Glomerular visceral epithelial cell (primary cell): ENCODE measurements around the gene TMEM51.

ENCODE experiments used
- DNase-seq: peaks from one replicate; pipeline ENCODE4 v3.0.0-alpha.2; 2016; ENCODE audit errors: extremely low spot score

Gene TMEM51

DNA sequence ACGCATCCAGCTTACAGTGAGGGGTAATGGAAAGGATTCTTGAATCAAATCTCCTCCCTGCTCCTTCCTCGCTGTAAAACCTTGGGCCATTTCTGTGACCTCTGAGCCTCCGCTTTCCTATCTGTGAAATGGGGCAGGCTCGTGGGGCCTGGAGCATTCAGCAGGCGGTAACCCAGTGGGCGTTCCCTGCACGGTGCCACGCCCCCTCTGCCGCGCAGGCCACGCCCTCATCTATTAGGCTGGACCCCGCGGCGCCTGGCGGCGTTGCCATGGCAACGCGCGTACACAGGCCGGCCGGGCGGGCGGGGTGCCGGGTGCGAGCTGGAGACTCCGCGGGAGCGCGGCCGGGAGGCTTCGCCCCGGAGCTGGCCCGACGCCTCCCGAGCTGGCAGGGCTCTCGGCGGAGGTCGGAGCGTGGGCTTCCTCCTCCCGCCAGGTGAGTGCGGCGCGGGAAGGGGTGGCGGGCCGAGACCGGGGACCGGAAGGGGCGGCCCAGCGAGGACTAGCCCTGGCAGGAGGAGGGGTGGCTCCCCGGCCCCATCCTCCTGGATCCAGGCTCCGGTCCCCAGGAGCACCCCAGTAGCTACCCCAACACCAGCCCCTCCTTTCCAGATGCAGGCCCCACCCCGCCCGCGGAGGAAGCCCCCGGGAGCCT lies 93.5 kb downstream of the TMEM51 start, which contains the start of gene FHAD1:
FHAD1 (plus strand) TSS at position 264 of the 655 bp plus-strand sequence. CDS start 4,562 bp downstream, outside the sequence.
- peak; percentile 85 for DNase-seq

DNA sequence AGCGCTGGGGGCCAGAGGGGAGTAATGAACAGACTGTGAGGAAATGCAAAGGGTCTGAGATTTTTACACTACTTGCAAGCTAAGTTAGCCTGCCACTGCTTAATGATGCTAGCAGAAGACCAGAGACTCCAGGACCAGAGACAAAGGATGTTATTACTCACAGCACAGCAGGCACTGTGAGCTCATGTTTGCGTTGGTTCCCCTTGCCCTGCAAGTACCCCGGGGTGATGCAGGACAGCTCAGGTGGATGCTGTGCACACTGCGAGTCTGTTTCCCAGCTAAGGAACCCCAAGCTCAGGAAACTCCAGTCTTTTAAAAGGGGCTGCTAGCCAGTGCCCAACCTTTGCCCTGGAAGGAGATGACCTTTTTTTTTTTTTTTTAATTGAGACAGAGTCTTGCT lies 94.7 kb downstream of the TMEM51 start:
- DNase-seq = no peak

DNA sequence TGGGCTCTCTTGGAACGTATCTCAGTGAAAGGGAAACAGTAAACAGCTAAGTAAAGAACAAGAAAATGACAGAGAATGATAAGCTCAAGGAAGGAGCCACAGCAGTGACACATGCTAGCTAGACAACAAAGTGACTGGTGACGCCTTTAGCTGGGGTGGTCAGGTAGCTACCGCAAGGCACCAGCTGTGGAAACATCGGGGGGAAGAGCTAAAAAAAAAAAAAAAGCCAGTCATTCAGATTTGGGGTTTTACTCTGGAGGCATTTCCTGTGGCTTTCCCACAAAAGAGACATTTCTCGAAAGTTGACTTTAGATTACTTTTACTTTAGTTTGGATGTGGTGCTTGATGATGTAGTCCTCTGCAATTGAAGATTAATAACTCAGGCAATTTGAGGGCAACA lies 95.5 kb downstream of the TMEM51 start:
- DNase-seq = no peak

DNA sequence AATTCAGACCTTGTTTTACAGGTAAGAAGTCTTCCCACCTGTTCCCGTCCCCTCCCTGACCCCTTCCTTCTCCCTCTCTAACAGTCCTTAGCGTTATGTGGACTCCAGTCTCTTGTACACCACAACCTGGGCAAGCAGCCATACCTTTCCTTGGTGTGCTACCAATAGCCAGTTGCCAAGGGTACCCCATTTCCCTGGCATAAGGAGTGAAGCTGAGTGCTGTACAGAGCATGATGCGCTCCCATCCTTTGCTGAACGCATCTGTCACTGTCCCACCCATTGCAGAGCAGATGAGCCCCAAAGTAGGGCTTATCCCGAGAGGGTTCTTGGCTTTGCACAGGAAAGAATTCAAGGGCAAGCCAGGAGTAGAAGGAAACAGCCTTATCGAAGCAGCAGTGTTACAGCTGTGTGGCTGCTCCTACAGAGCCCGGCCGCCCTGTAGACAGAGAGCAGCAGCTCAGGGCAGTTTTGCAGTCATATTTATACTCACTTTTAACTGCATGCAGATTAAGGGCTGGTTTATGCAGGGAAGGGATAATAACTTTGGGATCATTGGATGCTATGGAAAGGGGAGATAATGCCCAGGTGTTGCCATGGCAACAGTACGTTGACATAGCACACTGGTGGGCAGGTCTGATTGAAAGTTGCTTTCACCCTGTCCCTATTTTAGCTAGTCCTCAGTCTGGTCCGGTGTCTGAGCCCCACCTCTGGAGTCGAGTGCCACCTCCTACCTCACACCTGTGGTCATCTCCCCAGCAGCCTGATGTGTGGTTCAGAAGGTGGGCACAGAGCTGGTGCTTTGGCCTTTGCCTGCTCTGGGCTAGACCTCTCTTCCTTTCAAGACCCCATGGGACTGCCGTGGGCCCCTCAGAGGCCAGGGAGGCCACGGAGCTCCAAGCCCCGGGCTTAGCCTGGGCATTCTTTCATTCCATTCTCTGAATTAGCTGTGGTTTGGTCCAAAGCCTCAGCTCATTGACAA lies 98.6 kb downstream of the TMEM51 start:
- no peak for DNase-seq

DNA sequence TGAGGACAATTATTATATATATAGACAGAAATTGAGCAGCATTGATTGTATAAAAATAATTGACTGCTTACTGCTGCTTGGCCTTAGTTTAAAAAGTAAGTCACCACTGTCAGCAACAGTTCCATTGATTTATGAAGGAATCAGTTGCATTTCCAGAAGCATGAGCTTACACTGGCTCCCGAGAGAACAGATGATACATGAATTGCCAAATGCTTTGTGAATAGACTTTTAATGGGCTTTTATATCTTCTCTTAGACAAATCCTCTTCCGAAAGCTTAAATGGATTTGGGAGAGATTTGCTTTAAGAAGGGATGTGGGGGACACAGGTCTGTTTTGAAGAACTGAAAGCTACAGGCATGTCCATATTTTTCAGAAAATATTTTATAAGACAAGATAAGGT lies 101.0 kb downstream of the TMEM51 start:
- no peak for DNase-seq

DNA sequence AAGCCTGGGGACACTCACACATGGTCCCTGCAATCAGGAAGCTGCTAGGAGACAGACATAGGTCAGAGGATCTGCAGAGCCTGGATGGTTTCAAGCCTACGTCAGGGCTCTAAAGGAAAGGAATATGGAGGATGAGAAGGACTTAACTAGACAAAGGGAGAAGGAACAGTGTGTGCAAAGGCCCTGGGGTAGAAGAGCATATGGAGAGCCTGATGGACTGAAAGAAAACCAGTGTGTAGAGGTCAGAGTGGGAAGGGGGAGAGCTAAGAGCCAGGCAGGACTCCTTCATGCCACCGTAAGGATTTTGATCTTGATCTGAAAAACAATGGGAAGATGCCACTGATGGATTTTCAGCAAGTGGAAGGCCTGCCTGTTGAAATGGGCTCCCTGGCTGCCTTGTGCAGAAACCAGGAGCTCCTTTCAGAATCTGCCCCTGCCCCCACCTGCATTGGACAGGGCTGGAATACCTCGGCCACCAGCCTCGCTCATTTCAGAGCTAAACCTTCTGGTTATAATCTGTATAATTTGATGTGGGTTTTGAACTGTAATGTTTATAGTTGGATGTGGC lies 102.1 kb downstream of the TMEM51 start:
- no peak for DNase-seq

DNA sequence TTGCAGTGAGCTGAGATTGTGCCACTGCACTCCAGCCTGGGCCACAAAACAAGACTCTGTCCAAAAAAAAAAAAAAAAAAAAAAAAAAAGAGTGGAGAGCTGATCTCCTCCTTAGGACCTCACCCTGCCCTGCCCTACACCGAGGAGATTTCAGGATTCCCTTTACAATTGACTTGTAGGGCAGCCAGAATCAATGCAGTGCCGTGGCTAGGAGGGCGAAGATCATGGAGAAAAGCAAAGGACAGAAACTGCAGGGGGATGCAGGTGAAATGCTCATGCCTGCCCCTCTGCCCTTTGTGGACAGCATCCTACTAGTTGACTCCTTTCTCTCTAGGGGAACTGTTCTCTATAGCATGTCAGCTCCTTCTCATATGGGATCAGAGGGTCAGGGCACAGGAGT lies 103.0 kb downstream of the TMEM51 start:
- no peak for DNase-seq

DNA sequence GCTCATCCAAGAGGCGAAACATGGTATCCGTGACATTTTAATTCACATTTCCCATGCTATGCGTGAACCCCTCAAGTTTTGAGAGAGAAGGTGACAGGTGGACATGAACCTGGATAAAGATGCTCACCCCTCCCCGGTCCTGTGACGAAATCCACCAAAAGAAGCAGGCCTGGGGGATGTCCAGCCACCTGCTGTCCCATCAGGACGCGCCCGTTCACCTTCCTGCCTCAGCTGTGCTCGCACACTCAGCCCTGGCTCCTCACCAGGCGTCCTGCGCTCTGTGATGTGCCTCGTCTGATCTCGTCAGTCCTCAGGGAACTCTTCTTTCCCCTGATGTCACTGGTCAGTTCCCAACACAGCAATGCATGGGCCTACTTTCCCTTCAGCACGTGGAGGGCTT lies 103.8 kb downstream of the TMEM51 start:
- no peak for DNase-seq

DNA sequence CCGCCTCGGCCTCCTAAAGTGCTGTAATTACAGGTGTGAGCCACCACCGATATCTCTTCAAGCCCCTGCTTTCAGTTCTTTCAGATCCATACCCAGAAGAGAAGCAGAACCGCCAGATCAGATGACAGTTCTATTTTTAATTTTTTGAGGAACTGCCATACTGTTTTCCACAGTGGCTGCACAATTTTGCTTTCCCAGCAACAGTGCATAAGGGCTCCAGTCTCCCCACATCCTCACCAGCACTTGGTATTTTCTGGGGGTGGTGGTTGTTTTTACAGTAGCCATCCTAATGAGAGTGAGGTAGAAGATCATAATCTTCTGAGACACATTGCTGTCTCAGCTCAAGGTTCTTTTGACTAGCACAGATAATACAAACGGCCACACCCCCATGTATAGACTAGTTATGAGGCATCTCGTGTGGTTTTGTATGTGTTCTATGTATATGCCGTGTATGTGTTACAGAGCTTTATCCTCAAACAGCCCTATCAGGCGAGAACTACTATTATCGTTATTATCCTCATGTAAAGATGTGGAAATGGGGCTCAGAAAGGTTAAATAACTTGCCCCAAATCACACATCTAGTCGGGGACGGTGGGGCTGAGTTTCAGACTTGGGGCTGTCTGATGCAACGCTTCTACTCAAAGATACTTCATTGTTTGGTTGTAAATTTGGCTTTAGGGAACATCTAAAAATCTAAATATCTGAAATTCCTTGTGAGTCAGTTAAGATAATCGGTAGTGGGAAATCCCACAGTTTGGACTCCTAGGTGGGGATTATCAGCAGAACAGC lies 105.5 kb downstream of the TMEM51 start:
- DNase-seq = no peak

DNA sequence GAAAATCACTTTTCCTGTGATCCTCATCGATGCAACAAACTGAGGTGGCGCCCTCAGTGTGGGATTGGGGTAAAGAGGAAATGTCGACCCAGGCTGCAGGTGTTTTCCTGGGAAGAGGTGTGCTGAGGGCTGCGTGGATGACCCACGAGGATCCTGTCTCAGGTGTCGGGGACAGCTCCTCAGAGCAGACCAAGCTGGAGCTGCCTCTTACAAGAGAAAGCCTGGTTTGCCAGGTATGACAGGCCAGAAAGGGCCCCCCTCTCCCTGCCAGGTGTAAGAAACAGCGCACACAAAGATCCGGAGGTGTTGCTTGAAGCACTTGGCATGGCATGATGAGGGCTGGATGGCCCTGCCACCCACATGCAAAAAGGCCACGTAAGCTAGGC lies 106.1 kb downstream of the TMEM51 start:
- no peak for DNase-seq

DNA sequence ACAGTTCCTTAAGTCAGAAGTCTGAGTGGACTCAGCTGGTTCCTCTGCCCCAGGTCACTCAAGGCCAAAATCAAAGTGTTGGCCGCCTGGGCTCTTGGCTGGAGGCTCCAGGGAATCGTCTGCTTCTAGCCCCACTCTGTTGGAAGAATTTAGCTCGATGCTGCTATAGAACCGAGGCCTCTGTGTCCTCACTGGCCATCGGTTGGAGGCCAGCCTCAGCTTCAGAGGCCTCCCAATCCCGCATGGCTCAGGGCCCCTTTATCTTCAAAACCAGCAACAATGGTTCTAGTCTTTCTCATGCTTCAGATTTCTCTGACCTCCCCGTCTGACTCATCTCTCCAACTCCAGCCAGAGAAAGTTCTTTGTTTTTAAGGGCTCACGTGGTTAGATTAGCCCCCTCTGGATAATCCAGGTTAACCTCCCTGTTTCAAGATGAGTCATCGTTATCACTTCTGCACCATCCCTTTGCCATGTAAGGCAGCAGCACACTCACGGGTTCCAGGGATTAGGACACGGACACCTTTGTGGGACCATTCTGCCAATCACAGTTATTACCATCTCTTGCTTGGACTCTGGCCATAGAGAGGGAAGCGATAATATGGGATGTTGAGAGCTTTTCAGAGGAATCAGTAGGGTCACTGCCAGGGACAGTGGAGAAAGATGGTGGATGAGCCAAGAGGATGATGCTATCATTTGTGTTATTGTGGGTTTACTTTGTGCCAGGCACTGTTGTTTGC lies 107.0 kb downstream of the TMEM51 start:
- DNase-seq = peak; percentile 32

DNA sequence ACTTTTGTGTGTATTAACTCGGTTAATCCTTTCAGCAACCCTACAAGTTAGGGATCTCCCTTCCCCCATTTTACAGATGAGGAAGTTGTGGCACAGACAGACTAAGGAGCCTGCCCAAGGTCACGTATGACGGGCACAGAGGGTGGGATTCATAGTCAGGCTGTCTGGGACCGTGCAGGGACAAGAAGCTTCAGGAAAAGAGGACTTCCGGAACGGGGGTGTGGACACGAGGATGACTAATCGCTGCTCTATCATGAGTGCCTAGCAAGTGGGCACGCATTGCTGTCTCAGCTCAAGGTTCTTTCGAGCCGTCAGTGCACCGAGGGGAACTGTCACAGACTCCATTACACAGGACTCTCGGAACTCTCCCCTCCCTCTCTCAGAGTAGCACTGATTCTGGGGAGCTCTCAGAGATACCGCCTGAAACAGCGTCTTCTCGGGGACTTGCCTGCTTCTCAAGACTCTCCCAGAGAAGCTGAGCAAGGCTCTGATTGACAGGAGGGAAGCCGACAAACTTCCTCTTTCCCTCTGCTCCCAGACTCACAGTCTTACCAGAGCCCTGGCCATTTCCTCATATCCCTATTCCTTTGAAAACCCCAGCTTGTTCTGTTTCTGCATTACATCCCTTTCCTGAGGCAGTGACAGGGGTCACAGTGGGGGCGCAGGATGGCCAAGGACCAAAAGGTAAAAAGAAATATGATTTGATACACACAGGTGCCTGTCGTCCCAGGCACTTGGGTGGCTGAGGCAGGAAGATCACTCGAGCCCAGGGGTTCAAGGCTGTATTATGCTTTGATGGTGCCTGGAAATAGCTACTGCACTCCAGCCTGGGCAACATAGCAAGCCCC lies 107.8 kb downstream of the TMEM51 start:
- DNase-seq = no peak

DNA sequence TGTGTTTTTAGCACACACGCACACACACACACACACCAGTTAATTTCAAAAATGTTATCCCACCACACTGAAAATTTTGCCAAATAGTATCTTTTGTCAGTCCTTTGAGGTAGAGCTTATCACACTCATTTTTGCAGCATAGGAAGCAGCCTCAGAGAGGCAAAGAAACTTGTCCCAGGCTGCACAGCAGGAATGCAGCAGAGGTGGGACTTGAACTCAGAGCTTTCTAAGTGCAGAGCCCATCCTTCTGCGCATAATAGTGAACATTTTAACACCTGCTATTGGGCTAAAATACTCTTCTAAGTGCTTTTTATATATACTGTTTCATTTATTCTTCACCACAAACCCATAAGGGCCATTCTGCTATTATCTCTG lies 108.4 kb downstream of the TMEM51 start:
- DNase-seq = no peak

DNA sequence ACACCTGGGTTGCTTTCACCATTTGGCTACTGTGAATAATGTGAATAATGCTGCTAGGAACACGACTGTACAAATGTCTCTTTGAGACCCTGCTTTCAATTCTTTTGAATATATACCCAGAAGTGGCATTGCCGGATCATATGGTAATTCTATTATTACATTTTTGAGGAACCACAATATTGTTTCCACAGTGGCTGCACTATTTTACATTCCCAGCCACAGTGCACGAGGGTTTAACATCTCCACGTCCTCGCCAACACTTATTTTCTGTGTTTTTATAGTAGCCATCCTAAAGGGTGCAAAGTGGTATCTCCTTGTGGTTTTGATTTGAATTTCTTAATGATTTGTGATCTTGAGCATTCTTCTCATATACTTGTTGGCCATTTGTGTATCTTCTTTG lies 109.2 kb downstream of the TMEM51 start:
- no peak for DNase-seq

DNA sequence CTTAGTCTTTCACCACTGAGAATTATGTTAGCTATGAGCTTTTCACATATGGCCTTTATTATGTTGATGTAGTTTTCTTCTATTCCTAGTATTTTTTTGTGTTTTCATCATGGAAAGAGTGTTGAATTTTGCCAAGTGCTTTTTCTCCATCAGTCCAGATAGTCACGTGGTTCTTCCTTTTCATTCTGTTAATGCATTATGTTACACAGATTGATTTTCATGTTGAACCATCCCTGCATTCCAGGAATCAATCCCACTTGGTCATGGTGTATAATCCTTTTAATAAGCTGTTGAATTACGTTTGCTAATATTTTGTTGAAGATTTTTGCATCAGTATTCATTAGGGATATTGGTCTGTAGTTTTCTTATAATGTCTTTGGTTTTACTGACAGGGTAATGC lies 111.2 kb downstream of the TMEM51 start:
- DNase-seq = no peak
